HuH-7 (cell line): Measurements from ENCODE around the gene SORBS1.
A peak's percentile ranks its signal among the peaks of the same experiment; 100 is the strongest.
"Not testable (repeated sequence)": the region's sequence is repeated elsewhere in the genome, so short reads cannot be mapped to it uniquely, and the experiment has no call there.

Experiments
- DNase-seq: peaks from one replicate; pipeline ENCODE4 v3.0.0; 2011; ENCODE audit warnings: low spot score

The SORBS1 gene

GRCh38 chr10:95388539-95388938 is 172.6 kb downstream of the SORBS1 start:
- DNase-seq = peak; percentile 55

- no peak for DNase-seq
These were observed 173.1 kb downstream of the SORBS1 start for GRCh38 chr10:95388109-95388471.

- DNase-seq = no peak
These were observed 177.0 kb downstream of the SORBS1 start for GRCh38 chr10:95384011-95384704.

- no peak for DNase-seq
These were observed 178.6 kb downstream of the SORBS1 start for GRCh38 chr10:95382596-95382995.

GRCh38 chr10:95382174-95382573 is 179.0 kb downstream of the SORBS1 start:
- no peak for DNase-seq

- DNase-seq = no peak
These were observed 183.2 kb downstream of the SORBS1 start for GRCh38 chr10:95377950-95378349.

- DNase-seq = no peak
These were observed 185.8 kb downstream of the SORBS1 start for GRCh38 chr10:95375418-95375817.

GRCh38 chr10:95374597-95375209 is 186.5 kb downstream of the SORBS1 start:
- peak; percentile 63 for DNase-seq

- no peak for DNase-seq
These were observed 187.5 kb downstream of the SORBS1 start for GRCh38 chr10:95373660-95374059.

- DNase-seq = no peak
These were observed 196.8 kb downstream of the SORBS1 start for GRCh38 chr10:95364342-95364741.

- DNase-seq = peak; percentile 70
These were observed 197.8 kb downstream of the SORBS1 start for GRCh38 chr10:95363303-95363912.

GRCh38 chr10:95360122-95360714 is 201.0 kb downstream of the SORBS1 start:
- DNase-seq = no peak

GRCh38 chr10:95359466-95359865 is 201.7 kb downstream of the SORBS1 start:
- no peak for DNase-seq

GRCh38 chr10:95356190-95356955 is 204.8 kb downstream of the SORBS1 start:
- no peak for DNase-seq

GRCh38 chr10:95355301-95355700 is 205.9 kb downstream of the SORBS1 start:
- DNase-seq = no peak

- DNase-seq = no peak
These were observed 207.1 kb downstream of the SORBS1 start for GRCh38 chr10:95354110-95354509.

- no peak for DNase-seq
These were observed 208.0 kb downstream of the SORBS1 start for GRCh38 chr10:95353123-95353522.

GRCh38 chr10:95352684-95353083 is 208.5 kb downstream of the SORBS1 start:
- DNase-seq = no peak

- DNase-seq = no peak
These were observed 210.3 kb downstream of the SORBS1 start for GRCh38 chr10:95350830-95351228.

- peak; percentile 23 for DNase-seq
These were observed 210.8 kb downstream of the SORBS1 start for GRCh38 chr10:95350219-95350829.

GRCh38 chr10:95347402-95347766 is 213.8 kb downstream of the SORBS1 start:
- DNase-seq = not testable (repeated sequence)
